ACC112 (cell line): Measurements from ENCODE around the gene RNF114.
"Not testable (repeated sequence)": the region's sequence is repeated elsewhere in the genome, so short reads cannot be mapped to it uniquely, and the experiment has no call there.

Experiments used
- H2AFZ ChIP-seq: fragments of 200-600 bp; sonication (generic); one replicate; pipeline ENCODE4 v1.6.0; 2017; ENCODE audit warnings: antibody characterized with exemption, low read length; ENCODE audit not compliant: unreplicated experiment
- H3K27ac ChIP-seq: fragments of 200-600 bp; sonication (generic); 2 replicates; pipeline ENCODE4 v1.5.1; 2014; ENCODE audit warnings: low read depth, mild to moderate bottlenecking, antibody characterized with exemption, low read length, moderate library complexity
- H3K27me3 ChIP-seq: fragments of 200-600 bp; sonication (generic); 2 replicates; pipeline ENCODE4 v1.6.1; 2014; ENCODE audit warnings: mild to moderate bottlenecking, antibody characterized with exemption, low read length, moderate library complexity, mixed read lengths; ENCODE audit not compliant: insufficient read depth
- H3K36me3 ChIP-seq: fragments of 200-600 bp; sonication (generic); 2 replicates; pipeline ENCODE4 v1.6.1; 2016; ENCODE audit warnings: mild to moderate bottlenecking, antibody characterized with exemption, low read length, moderate library complexity, mixed read lengths; ENCODE audit not compliant: insufficient read depth
- H3K4me1 ChIP-seq: fragments of 200-600 bp; sonication (generic); one replicate; pipeline ENCODE4 v1.6.1; 2016; ENCODE audit warnings: low read length, mixed read lengths; ENCODE audit not compliant: insufficient read depth, unreplicated experiment, control insufficient read depth
- H3K4me3 ChIP-seq: fragments of 200-600 bp; sonication (generic); 2 replicates; pipeline ENCODE4 v1.5.1; 2014; ENCODE audit warnings: mild to moderate bottlenecking, low read depth, low read length
- H3K79me2 ChIP-seq: fragments of 200-600 bp; sonication (generic); one replicate; pipeline ENCODE4 v1.6.0; 2016; ENCODE audit warnings: low read length; ENCODE audit not compliant: control insufficient read depth, unreplicated experiment, insufficient read depth

The RNF114 gene

DNA sequence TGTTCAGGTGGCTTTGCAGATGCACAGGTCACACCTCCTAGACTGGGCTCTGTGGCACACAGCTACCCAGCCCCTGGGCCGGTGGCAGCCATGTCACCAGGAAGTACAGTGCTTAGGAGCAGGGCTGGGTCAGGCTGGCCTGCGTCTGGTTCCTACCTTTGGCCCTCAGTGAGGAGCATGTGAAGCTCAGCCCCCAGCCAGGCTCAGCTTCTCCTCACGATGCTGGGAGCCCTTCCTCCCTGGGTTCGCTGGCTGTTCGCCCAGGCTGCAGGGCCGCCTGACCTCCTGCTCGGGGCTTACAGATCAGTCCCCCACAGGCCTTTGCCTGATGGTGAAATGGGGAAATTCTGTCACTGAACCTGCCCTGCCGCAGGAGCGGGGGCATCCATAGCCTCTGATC is 43.9 kb upstream of the RNF114 start:
- Histone ChIP-seq H2AFZ (no peak overlapping the region), H3K79me2 (no peaks in the 10 kb centered on the region), H3K27me3 (no peaks in the 10 kb centered on the region), H3K4me3 (no peak overlapping the region), H3K27ac (no peak overlapping the region), H3K4me1 (peaks cover 20% of the 10 kb centered on the region), H3K36me3 (no peaks in the 10 kb centered on the region)

DNA sequence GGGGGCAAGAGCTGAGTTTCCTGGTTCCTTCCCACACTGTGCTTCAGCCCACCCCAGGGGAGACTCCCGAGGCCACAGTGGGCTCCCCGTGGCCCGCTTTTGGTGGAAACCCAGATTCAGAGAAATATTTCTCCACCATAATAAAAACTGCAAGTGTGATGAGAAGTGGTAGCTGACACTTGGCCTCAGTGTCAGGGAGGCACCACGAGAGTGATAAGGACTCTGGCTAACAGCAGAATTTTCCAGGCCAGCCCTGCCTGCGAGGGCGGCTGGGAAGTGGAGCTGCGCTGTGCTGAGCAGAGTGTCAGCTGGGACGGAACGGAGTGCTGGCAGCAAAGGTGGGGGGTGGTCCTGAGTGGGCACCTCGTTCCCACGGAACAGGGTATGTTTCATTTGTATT is 43.4 kb upstream of the RNF114 start:
- no peaks in the 10 kb centered on the region for H3K27me3 ChIP-seq
- no peak overlapping the region for H3K27ac ChIP-seq
- no peaks in the 10 kb centered on the region for H3K79me2 ChIP-seq
- H3K4me3 ChIP-seq: no peak overlapping the region
- peaks cover 14% of the 10 kb centered on the region for H3K4me1 ChIP-seq
- no peaks in the 10 kb centered on the region for H3K36me3 ChIP-seq
- H2AFZ ChIP-seq: no peak overlapping the region

DNA sequence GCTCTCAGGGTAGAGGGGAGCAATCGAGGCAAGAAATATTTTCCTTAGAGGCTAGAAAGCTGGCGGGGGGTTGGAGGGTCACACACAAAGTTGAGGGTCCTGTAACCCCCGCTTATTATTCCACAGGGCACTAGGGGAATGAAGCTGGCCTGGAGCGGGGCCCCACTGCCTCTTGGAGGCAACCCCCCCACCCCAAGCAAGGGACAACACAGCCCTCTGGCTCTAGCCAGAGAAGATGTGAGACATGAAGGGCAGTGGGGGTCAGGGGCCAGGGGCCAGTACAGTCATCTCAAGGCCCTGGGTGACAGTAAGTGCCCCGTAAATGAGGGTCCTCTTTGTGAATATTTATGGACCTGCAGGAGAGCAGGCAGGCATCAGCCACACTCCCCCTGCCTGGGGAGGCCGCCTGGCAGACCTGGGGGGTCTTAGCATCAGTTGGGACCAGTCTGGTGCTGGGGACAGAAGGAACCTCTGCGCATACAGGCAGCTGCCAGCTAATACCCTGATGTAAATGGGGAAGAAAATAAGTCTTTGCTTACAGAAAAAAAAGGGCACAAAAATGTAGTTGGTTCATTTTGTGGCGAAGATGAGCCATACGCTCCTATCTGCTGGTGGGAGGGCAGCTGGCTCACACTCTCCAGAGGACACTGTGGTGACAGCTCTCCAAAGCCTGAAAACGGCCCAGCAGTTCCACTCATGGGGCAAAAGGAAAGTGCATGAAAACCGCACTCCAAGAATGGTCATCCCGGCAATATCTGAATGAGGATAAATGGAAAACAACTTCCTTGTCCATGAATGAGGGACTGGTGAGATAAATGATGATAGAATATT is 42.7 kb upstream of the RNF114 start:
- H3K27ac ChIP-seq: no peak overlapping the region
- peaks cover 8% of the 10 kb centered on the region for H3K4me1 ChIP-seq
- no peak overlapping the region for H2AFZ ChIP-seq
- H3K36me3 ChIP-seq: no peaks in the 10 kb centered on the region
- no peaks in the 10 kb centered on the region for H3K79me2 ChIP-seq
- H3K27me3 ChIP-seq: no peaks in the 10 kb centered on the region
- no peak overlapping the region for H3K4me3 ChIP-seq

DNA sequence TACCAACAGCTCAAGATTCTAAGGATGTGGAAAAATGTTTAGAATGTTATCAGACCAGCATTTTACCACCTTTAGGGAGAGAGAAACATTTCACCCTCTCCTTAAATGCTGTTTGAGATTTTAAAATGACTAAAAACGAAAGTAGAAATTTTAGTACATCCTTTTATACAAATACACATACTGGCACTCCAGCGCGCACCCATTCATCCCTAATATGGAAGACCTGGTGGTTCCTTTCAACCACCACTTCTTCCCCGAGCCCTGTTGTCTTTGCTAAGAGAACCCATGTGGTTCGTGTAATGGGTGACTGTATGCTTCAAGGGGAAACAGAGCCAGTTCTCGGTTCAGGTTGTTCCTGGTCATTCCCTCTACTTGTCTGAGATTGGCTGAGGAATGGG is 42.1 kb upstream of the RNF114 start:
- no peak overlapping the region for H3K4me3 ChIP-seq
- no peaks in the 10 kb centered on the region for H3K79me2 ChIP-seq
- no peak overlapping the region for H3K27ac ChIP-seq
- no peak overlapping the region for H2AFZ ChIP-seq
- peaks cover 8% of the 10 kb centered on the region for H3K4me1 ChIP-seq
- no peaks in the 10 kb centered on the region for H3K27me3 ChIP-seq
- no peaks in the 10 kb centered on the region for H3K36me3 ChIP-seq

DNA sequence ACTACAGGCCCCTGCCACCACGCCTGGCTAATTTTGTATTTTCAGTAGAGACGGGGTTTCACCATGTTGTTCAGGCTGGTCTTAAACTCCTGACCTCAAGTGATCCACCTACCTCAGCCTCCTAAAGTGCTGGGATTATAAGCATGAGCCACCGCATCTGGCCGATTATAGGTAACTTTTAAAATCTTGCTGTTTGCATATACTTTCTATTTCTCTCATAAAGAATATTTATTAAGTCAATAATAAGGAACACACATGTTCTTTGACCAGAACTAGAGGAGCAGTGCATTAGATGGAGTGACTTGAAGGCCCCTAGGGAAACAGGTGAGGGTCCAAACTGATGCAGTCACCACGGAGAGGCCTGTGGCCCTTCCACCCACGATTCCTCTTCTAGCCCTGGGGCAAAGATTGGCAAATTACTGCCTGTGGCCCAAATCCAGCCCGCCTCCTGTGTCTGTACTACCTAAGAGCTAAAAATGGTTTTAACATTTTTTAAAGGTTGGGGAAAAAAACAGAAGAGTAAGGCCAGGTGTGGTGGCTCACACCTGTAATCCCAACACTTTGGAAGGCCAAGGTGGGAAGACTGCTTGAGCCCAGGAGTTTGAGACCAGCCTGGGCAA is 40.6 kb upstream of the RNF114 start:
- not testable (repeated sequence) for H2AFZ ChIP-seq, H3K4me1 ChIP-seq, H3K27ac ChIP-seq, H3K27me3 ChIP-seq, H3K4me3 ChIP-seq, H3K79me2 ChIP-seq, H3K36me3 ChIP-seq

DNA sequence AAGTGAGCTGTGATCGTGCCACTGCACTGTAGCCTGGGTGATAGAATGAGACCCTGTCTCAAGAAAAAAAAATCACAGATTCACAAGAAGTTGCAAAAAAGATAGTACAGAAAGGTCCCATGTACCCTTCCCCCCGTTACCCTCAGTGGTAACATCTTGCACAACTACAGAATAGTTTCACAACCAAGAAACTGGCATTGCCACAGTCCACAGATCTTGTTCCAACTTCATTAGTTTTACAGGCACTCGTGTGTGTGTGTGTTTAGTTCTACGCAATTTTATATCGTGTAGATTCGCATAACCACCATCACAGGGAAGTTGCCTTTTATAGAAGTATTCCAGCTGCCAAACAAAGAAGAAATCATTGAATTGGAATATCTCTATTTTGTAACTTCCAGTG is 40.0 kb upstream of the RNF114 start:
- Histone ChIP-seq H3K4me3 (no peak overlapping the region), H3K79me2 (no peaks in the 10 kb centered on the region), H3K27ac (no peak overlapping the region), H3K36me3 (no peaks in the 10 kb centered on the region), H2AFZ (no peak overlapping the region), H3K4me1 (peaks cover 8% of the 10 kb centered on the region), H3K27me3 (no peaks in the 10 kb centered on the region)

DNA sequence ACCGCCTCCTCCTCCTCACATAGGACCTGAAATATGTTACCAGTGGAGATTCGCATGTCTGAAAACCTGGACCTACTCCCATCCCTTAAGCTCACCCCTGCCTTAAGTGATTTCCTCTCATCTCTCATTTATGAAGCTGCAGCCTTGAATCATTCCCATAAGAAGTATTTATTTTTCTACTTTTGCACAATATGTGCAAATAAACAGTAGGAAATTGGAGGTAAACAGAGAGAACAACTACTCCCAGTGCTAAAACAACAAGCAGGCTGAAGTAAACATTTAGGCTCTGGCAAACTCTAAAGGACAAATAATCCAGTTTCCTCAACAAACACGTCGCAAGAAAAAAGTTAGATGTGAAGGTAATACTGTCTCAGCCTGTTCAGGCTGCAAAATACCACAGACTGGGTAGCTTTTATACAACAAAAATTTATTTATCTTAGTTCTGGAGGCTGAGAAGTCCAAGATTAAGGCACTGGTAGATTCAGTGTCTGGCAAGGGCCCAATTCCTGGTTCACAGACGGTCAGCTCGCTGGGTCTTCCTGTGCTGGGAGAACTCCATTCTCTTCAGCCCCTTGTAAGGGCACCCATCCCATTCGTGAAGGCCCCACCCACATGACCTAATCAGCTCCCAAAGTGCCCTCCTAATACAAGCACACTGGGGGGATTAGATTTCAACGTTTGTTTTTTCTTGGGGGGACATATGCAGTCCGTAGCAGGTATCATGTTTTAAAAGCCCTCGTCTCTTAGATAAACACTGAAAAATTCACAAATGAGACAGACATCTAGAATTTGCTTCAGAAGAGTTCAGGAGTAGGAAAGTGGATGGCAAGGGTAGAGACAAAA is 36.4 kb upstream of the RNF114 start:
- H3K36me3 ChIP-seq: no peaks in the 10 kb centered on the region
- no peak overlapping the region for H2AFZ ChIP-seq
- no peak overlapping the region for H3K4me3 ChIP-seq
- H3K79me2 ChIP-seq: no peaks in the 10 kb centered on the region
- H3K27ac ChIP-seq: no peak overlapping the region
- no peaks in the 10 kb centered on the region for H3K27me3 ChIP-seq
- H3K4me1 ChIP-seq: no peaks in the 10 kb centered on the region

DNA sequence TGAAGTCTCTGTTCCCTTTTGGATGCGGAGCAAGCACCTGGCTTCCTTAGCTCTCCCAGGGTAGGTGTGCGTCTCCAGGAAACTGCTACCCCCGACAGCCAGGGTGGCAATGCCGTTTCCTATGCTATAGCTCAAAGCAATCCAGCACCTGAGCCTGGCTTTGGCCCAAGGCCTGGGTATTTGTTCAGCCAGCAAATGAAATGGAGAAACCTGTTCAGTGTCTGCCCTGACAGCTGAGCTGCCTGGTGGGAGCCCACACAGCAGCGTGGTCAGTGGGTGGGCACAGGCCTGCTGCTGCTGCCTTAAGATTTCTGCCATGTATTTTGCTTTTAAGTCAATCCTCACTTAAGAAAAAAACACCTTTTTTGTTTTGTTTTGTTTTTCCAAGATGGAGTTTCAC is 34.6 kb upstream of the RNF114 start:
- Histone ChIP-seq H3K4me1 (no peaks in the 10 kb centered on the region), H2AFZ (no peak overlapping the region), H3K27ac (no peak overlapping the region)

DNA sequence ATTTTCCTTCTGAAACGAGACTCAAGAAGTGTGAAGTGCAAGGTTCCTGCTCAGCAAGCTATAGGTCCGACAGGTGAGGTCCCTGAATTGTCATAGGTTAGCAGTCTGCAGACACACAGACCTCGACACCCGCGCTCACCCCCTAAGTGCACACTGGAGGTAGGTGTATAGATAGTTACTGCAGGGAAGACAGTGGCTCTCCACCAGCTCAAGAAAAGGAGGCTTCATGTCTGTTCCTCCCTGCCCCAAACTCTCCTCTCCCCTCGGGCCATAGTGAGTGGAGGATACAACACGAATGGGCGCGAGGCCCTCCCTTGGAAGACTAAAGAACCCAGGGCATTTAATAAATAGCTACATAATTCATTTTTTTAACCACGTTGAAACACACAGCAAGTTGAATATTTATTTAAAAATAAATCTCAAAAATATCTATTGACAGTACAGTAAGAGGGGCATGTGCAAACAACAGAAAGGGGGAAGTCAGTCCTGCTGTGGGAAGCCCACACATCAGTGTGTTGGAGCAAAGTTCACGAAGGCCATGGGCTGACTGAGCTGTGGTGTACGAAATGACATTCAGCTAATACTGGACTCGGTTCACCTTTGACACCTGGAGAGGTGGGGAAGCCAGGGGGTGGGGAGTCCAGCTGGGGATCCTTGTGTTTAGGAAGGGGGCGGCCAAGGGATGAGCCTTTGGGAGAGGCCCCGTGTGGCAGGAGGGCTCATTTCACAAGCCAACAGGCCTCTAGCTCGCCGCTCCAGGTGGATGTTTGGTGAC is 31.6 kb upstream of the RNF114 start:
- peaks cover 3% of the 10 kb centered on the region; the same call in 1 of the 2 replicates for H3K36me3 ChIP-seq

More for the DNA sequence above, 34.6 kb upstream of the RNF114 start:
- Histone ChIP-seq H3K27me3 (no peaks in the 10 kb centered on the region), H3K79me2 (no peaks in the 10 kb centered on the region), H3K36me3 (no peaks in the 10 kb centered on the region; the same call in 1 of the 2 replicates), H3K4me3 (no peak overlapping the region)

DNA sequence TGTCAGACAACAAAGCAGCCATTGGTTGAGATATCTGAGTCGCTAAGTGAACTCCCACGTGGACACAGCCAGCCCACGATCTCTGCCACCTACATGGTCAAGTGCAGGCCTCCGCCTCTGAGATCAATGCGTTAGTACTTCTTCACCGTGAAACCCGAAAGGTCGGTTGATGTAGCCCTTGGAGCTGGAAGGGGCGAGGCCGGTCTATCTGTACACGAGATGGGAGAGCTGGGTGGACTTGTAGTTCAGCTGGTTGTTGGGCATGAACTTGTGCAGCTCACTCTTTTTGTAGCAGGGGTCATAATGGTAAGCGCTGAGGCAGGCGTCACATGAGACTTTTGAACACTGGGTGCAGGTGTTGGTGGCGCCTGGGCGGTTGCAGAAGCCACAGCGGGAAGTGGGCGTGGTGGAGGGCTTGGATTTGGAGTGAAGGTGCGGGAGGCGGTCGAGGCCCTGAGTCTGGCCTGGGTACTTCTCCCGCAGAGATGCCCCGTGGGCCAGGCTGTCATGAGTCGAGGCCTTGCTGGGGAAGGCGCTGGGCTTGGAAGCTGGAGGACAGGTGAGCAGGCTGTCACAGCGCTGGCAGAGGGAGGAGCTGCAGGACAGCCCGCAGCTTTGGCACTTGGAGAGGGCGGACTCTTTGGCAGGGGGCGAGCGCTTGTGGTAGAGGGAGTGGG is 30.6 kb upstream of the RNF114 start:
- H3K4me3 ChIP-seq: no peak overlapping the region
- H3K27me3 ChIP-seq: no peaks in the 10 kb centered on the region
- H3K4me1 ChIP-seq: no peaks in the 10 kb centered on the region
- H3K27ac ChIP-seq: no peak overlapping the region
- no peak overlapping the region for H2AFZ ChIP-seq
- H3K36me3 ChIP-seq: peaks cover 3% of the 10 kb centered on the region; the same call in 1 of the 2 replicates
- H3K79me2 ChIP-seq: peaks cover 12% of the 10 kb centered on the region

More for the DNA sequence above, 31.6 kb upstream of the RNF114 start:
- Histone ChIP-seq H3K27me3 (no peaks in the 10 kb centered on the region), H2AFZ (no peak overlapping the region), H3K4me1 (no peaks in the 10 kb centered on the region), H3K79me2 (peaks cover 4% of the 10 kb centered on the region), H3K27ac (no peak overlapping the region), H3K4me3 (no peak overlapping the region)
